Vagina (tissue), 2 donors: ENCODE measurements around the gene FRMD1.

Experiments used
- POLR2AphosphoS5 ChIP-seq, 2 donors: sonication (generic); formaldehyde crosslinking; IDR thresholded peaks; one replicate each; pipeline ENCODE4 v1.9.0; 2017; ENCODE audit warnings: antibody characterized with exemption in 2 of 2, mild to moderate bottlenecking in 2 of 2, low read depth in 1 of 2; ENCODE audit not compliant: insufficient read depth in 1 of 2
- TF ChIP-seq, protein P1 (sequence below), 3 experiments: fragments of 450-650 bp in 2 of 3; fragments of 200-600 bp in 1 of 3; sonication (generic) in 1 of 3; IDR thresholded peaks; one replicate each; pipeline ENCODE4 v1.5.1; 2017 to 2019; ENCODE audit warnings: antibody characterized with exemption in 3 of 3, mild to moderate bottlenecking in 2 of 3, moderate library complexity in 2 of 3

DNA sequence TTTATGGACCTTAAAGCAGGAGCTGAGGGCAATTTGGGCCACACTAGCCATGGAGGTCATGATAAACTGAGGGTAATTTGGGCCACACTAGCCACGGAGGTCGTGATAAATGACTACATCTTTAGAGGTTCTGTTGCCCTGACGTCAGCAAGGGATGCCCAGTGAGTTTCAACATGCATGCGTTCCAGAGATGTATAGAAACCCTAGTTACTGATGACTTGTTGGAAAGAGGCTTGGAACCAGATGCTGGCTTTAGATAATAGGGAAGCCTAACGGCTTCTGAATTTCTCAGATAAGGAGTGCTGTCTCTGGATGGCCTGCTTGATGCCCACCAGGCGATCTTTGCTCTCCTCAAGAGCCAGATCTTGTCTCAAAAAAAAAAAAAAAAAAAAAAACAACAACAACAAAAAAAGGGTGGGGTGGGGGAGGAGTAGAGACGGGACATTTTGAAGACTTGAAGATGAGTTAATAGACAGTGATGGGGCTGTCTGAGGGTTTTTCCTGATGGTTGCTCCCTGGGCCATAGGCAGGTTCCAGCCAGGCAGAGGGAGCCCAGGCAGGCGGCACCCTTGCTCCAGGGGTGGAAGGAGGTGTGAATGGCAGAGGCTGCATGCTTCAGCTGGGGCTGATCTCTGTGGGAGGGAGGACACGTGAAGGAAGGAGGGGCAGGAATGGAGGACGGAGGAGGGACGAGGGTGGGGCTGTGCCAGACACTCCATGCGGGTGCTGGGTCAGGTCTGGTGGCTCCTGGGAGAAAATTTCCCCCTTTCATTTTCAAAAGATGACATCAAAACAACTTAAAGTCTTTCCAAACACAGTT is 27.0 kb upstream of the FRMD1 start:
- TF ChIP-seq POLR2AphosphoS5 (IDR thresholded peaks at IDR 0.05; ENCODE audit: insufficient read depth in 1 of 2, low read depth in 1 of 2), result no peak
- TF ChIP-seq, protein P1, sequence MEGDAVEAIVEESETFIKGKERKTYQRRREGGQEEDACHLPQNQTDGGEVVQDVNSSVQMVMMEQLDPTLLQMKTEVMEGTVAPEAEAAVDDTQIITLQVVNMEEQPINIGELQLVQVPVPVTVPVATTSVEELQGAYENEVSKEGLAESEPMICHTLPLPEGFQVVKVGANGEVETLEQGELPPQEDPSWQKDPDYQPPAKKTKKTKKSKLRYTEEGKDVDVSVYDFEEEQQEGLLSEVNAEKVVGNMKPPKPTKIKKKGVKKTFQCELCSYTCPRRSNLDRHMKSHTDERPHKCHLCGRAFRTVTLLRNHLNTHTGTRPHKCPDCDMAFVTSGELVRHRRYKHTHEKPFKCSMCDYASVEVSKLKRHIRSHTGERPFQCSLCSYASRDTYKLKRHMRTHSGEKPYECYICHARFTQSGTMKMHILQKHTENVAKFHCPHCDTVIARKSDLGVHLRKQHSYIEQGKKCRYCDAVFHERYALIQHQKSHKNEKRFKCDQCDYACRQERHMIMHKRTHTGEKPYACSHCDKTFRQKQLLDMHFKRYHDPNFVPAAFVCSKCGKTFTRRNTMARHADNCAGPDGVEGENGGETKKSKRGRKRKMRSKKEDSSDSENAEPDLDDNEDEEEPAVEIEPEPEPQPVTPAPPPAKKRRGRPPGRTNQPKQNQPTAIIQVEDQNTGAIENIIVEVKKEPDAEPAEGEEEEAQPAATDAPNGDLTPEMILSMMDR (IDR thresholded peaks at IDR 0.05), result no peak
